BLaER1 treated with 17β-estradiol and CSF1 and Interleukin-3, amounts not matched to agents 10 nM and 100 nM (cell line): ENCODE results near the gene CSMD2.
A peak's percentile ranks its signal among the peaks of the same experiment; 100 is the strongest.

Experiments
- H3K27ac ChIP-seq, 11 experiments: shearing (Covaris generic); formaldehyde crosslinking; 2 replicates each; pipeline ENCODE4 v1.8.1; 2022
- H3K27me3 ChIP-seq, 11 experiments: shearing (Covaris generic); formaldehyde crosslinking; 2 replicates each; pipeline ENCODE4 v1.8.1; 2022
- H3K36me3 ChIP-seq, 11 experiments: shearing (Covaris generic); formaldehyde crosslinking; 2 replicates each; pipeline ENCODE4 v1.8.1; 2022
- H3K4me1 ChIP-seq, 10 experiments: shearing (Covaris generic); formaldehyde crosslinking; 2 replicates each; pipeline ENCODE4 v1.8.1; 2022
- H3K4me2 ChIP-seq, 11 experiments: shearing (Covaris generic); formaldehyde crosslinking; 2 replicates each; pipeline ENCODE4 v1.8.1; 2022
- H3K4me3 ChIP-seq, 10 experiments: shearing (Covaris generic); formaldehyde crosslinking; 2 replicates each; pipeline ENCODE4 v1.8.1; 2022
- H3K9ac ChIP-seq, 11 experiments: shearing (Covaris generic); formaldehyde crosslinking; 2 replicates each; pipeline ENCODE4 v1.8.1; 2022
- H3K9me3 ChIP-seq, 11 experiments: shearing (Covaris generic); formaldehyde crosslinking; replicated peaks in 1 of 11; 2 replicates each; pipeline ENCODE4 v1.8.1; 2022
- H4K20me1 ChIP-seq, 11 experiments: shearing (Covaris generic); formaldehyde crosslinking; 2 replicates each; pipeline ENCODE4 v1.8.1; 2022
- Cebpa-rat ChIP-seq, 11 experiments: shearing (Covaris generic); IDR thresholded peaks; 2 replicates each; pipeline ENCODE4 v1.8.1; 2022

Gene CSMD2

GRCh38 chr1:33569331-33569730 lies 595.7 kb downstream of the CSMD2 start:
- Histone ChIP-seq H3K9me3 (peaks cover 0 to 4% (median 0%) of the 10 kb centered on the region in 11 experiments; a peak in 2 of 22 replicates), H3K9ac (no peak overlapping the region), H3K4me1 (peaks cover 0 to 1% (median 0%) of the 10 kb centered on the region in 10 experiments; a peak in 2 of 20 replicates), H3K27me3 (no peaks in the 10 kb centered on the region), H3K4me3 (no peak overlapping the region), H3K4me2 (no peak overlapping the region), H3K36me3 (no peaks in the 10 kb centered on the region), H4K20me1 (no peaks in the 10 kb centered on the region), H3K27ac (no peak overlapping the region)
- TF ChIP-seq Cebpa-rat (IDR thresholded peaks at IDR 0.05), result no peak

- H3K27me3 ChIP-seq, result no peaks in the 10 kb centered on the region
- TF ChIP-seq Cebpa-rat (IDR thresholded peaks at IDR 0.05), result no peak
Measured at GRCh38 chr1:33563699-33564098, 601.3 kb downstream of the CSMD2 start.

GRCh38 chr1:33562563-33562962 lies 602.5 kb downstream of the CSMD2 start:
- Histone ChIP-seq H3K4me1 (peaks cover 0 to 21% (median 14%) of the 10 kb centered on the region in 10 experiments; a peak in 16 of 20 replicates), H3K27me3 (no peaks in the 10 kb centered on the region), H3K4me2 (peak overlapping the region in 8 of 11 experiments; percentile 53 to 88 (median 72); a peak in 12 of 22 replicates), H3K9ac (no peak overlapping the region), H3K9me3 (peaks cover 0 to 2% (median 0%) of the 10 kb centered on the region in 11 experiments; a peak in 1 of 22 replicates), H3K4me3 (no peak overlapping the region), H3K27ac (no peak overlapping the region), H3K36me3 (no peaks in the 10 kb centered on the region), H4K20me1 (no peaks in the 10 kb centered on the region)
- TF ChIP-seq Cebpa-rat (IDR thresholded peaks at IDR 0.05), result no peak

More at GRCh38 chr1:33563699-33564098, 601.3 kb downstream of the CSMD2 start:
- Histone ChIP-seq H3K36me3 (no peaks in the 10 kb centered on the region), H3K27ac (no peak overlapping the region), H3K9ac (no peak overlapping the region), H3K4me3 (no peak overlapping the region), H3K9me3 (peaks cover 0 to 4% (median 0%) of the 10 kb centered on the region in 11 experiments; a peak in 1 of 22 replicates), H3K4me1 (peaks cover 0 to 21% (median 14%) of the 10 kb centered on the region in 10 experiments; a peak in 16 of 20 replicates), H3K4me2 (no peak overlapping the region), H4K20me1 (no peaks in the 10 kb centered on the region)

- no peak overlapping the region for H3K4me3 ChIP-seq
- H3K4me2 ChIP-seq, result peak overlapping the region in 9 of 11 experiments; percentile 48 to 88 (median 70); a peak in 17 of 22 replicates
- H4K20me1 ChIP-seq, result no peaks in the 10 kb centered on the region
- H3K36me3 ChIP-seq, result no peaks in the 10 kb centered on the region
- H3K4me1 ChIP-seq, result peaks cover 0 to 21% (median 14%) of the 10 kb centered on the region in 10 experiments; a peak in 16 of 20 replicates
- H3K27ac ChIP-seq, result no peak overlapping the region
- H3K27me3 ChIP-seq, result no peaks in the 10 kb centered on the region
- H3K9ac ChIP-seq, result peak overlapping the region in 1 of 11 experiments; percentile 43; a peak in 1 of 22 replicates
- TF ChIP-seq Cebpa-rat (IDR thresholded peaks at IDR 0.05), result no peak
- H3K9me3 ChIP-seq, result peaks cover 0 to 8% (median 1%) of the 10 kb centered on the region in 11 experiments; a peak in 11 of 22 replicates
Measured at GRCh38 chr1:33561576-33561975, 603.5 kb downstream of the CSMD2 start.

GRCh38 chr1:33560680-33561079 lies 604.4 kb downstream of the CSMD2 start:
- no peak overlapping the region for H3K4me3 ChIP-seq
- H3K4me1 ChIP-seq, result peaks cover 0 to 21% (median 14%) of the 10 kb centered on the region in 10 experiments; a peak in 16 of 20 replicates
- no peak overlapping the region for H3K9ac ChIP-seq
- H3K36me3 ChIP-seq, result no peaks in the 10 kb centered on the region
- TF ChIP-seq Cebpa-rat (IDR thresholded peaks at IDR 0.05), result no peak
- H3K4me2 ChIP-seq, result peak overlapping the region in 8 of 11 experiments; percentile 53 to 88 (median 72); a peak in 13 of 22 replicates
- H3K9me3 ChIP-seq, result peaks cover 0 to 16% (median 7%) of the 10 kb centered on the region in 11 experiments; a peak in 10 of 22 replicates
- no peaks in the 10 kb centered on the region for H3K27me3 ChIP-seq
- H3K27ac ChIP-seq, result no peak overlapping the region
- no peaks in the 10 kb centered on the region for H4K20me1 ChIP-seq

GRCh38 chr1:33548721-33549120 lies 616.3 kb downstream of the CSMD2 start:
- Histone ChIP-seq H3K4me1 (no peaks in the 10 kb centered on the region), H3K27me3 (no peaks in the 10 kb centered on the region), H3K36me3 (peaks cover 0 to 3% (median 0%) of the 10 kb centered on the region in 11 experiments; a peak in 1 of 22 replicates), H3K9me3 (peaks cover 33 to 69% (median 49%) of the 10 kb centered on the region in 11 experiments), H3K27ac (no peak overlapping the region), H4K20me1 (no peaks in the 10 kb centered on the region), H3K4me2 (no peak overlapping the region), H3K9ac (no peak overlapping the region), H3K4me3 (no peak overlapping the region)
- no peak for TF ChIP-seq Cebpa-rat (IDR thresholded peaks at IDR 0.05)

- TF ChIP-seq Cebpa-rat (IDR thresholded peaks at IDR 0.05), result no peak
- H3K27ac ChIP-seq, result no peak overlapping the region
Measured at GRCh38 chr1:33548319-33548718, 616.7 kb downstream of the CSMD2 start.

GRCh38 chr1:33547576-33547975 lies 617.5 kb downstream of the CSMD2 start:
- no peak overlapping the region for H3K4me2 ChIP-seq
- H3K36me3 ChIP-seq, result peaks cover 0 to 3% (median 0%) of the 10 kb centered on the region in 11 experiments; a peak in 1 of 22 replicates
- no peak for TF ChIP-seq Cebpa-rat (IDR thresholded peaks at IDR 0.05)
- no peaks in the 10 kb centered on the region for H3K27me3 ChIP-seq
- H3K27ac ChIP-seq, result no peak overlapping the region
- H3K4me3 ChIP-seq, result no peak overlapping the region
- H4K20me1 ChIP-seq, result no peaks in the 10 kb centered on the region
- no peaks in the 10 kb centered on the region for H3K4me1 ChIP-seq
- H3K9ac ChIP-seq, result no peak overlapping the region
- peaks cover 26 to 64% (median 45%) of the 10 kb centered on the region in 11 experiments for H3K9me3 ChIP-seq

More at GRCh38 chr1:33548319-33548718, 616.7 kb downstream of the CSMD2 start:
- Histone ChIP-seq H4K20me1 (no peaks in the 10 kb centered on the region), H3K9me3 (peaks cover 29 to 65% (median 45%) of the 10 kb centered on the region in 11 experiments), H3K4me3 (no peak overlapping the region), H3K9ac (no peak overlapping the region), H3K4me2 (no peak overlapping the region), H3K27me3 (no peaks in the 10 kb centered on the region), H3K36me3 (peaks cover 0 to 3% (median 0%) of the 10 kb centered on the region in 11 experiments; a peak in 1 of 22 replicates), H3K4me1 (no peaks in the 10 kb centered on the region)

- no peaks in the 10 kb centered on the region for H4K20me1 ChIP-seq
- H3K4me3 ChIP-seq, result no peak overlapping the region
- no peak for TF ChIP-seq Cebpa-rat (IDR thresholded peaks at IDR 0.05)
- H3K27ac ChIP-seq, result no peak overlapping the region
- H3K4me1 ChIP-seq, result peaks cover 0 to 5% (median 0%) of the 10 kb centered on the region in 10 experiments; a peak in 5 of 20 replicates
- H3K9ac ChIP-seq, result no peak overlapping the region
- no peaks in the 10 kb centered on the region for H3K27me3 ChIP-seq
- H3K4me2 ChIP-seq, result no peak overlapping the region
- H3K36me3 ChIP-seq, result no peaks in the 10 kb centered on the region
- peaks cover 0 to 14% (median 7%) of the 10 kb centered on the region in 11 experiments; a peak in 7 of 22 replicates for H3K9me3 ChIP-seq
Measured at GRCh38 chr1:33541966-33542365, 623.1 kb downstream of the CSMD2 start.
